Vagina (tissue), 2 donors: ENCODE results near the gene CSTF2T. TPM values are rescaled to one million over a fixed set of nuclear protein-coding genes. Genes with fewer than 3 reads are reported as not detected.

Source experiments
- DNase-seq, 2 donors: peaks; one replicate each; pipeline ENCODE4 v3.0.0-alpha.2; 2017; ENCODE audit errors: extremely low spot score in 2 of 2
- H3K27ac ChIP-seq: fragments of 200-600 bp; sonication (generic); one replicate; pipeline ENCODE4 v1.5.1; 2019
- H3K27me3 ChIP-seq: fragments of 200-600 bp; sonication (generic); one replicate; pipeline ENCODE4 v1.5.1; 2019
- H3K36me3 ChIP-seq, 2 donors: fragments of 200-600 bp; sonication (generic); one replicate each; pipeline ENCODE4 v1.5.1; 2017 to 2019
- H3K4me1 ChIP-seq: fragments of 200-600 bp; sonication (generic); one replicate; pipeline ENCODE4 v1.5.1; 2019
- H3K4me3 ChIP-seq, 2 donors: fragments of 200-600 bp; sonication (generic); 1 replicate in 1 of 2; 2 replicates in 1 of 2; pipeline ENCODE4 v1.5.1; 2016 to 2019
- H3K9me3 ChIP-seq: fragments of 200-600 bp; sonication (generic); one replicate; pipeline ENCODE4 v1.5.1; 2019
- POLR2A ChIP-seq, 2 donors: fragments of 450-650 bp; IDR thresholded peaks; one replicate each; pipeline ENCODE4 v1.6.1; 2017; ENCODE audit warnings: antibody characterized with exemption in 2 of 2, mild to moderate bottlenecking in 2 of 2, moderate library complexity in 2 of 2
- POLR2AphosphoS5 ChIP-seq, 2 donors: sonication (generic); formaldehyde crosslinking; IDR thresholded peaks; one replicate each; pipeline ENCODE4 v1.9.0; 2017; ENCODE audit warnings: antibody characterized with exemption in 2 of 2, mild to moderate bottlenecking in 2 of 2, low read depth in 1 of 2; ENCODE audit not compliant: insufficient read depth in 1 of 2
- intact Hi-C: fragments of 100-400 bp; cut with DNase I; formaldehyde crosslinking; loops from one replicate; pipeline ENCODE4 v1.15.1; 2023
- total RNA-seq: library from RNA; depleted of rRNA; stranded (reverse); fragments of >200 nt; gene quantifications from one replicate; pipeline ENCODE4 v1.2.3, GENCODE V29; 2016
- TF ChIP-seq, protein P1 (sequence below), 3 experiments: fragments of 450-650 bp in 2 of 3; fragments of 200-600 bp in 1 of 3; sonication (generic) in 1 of 3; IDR thresholded peaks; one replicate each; pipeline ENCODE4 v1.5.1; 2017 to 2019; ENCODE audit warnings: antibody characterized with exemption in 3 of 3, mild to moderate bottlenecking in 2 of 3, moderate library complexity in 2 of 3

CSTF2T gene
- total RNA-seq, 1 donor from 2014 or later, result 12.0 TPM

- no peak for DNase-seq
- no peaks in the 10 kb centered on the region for H3K27me3 ChIP-seq
- no peaks in the 10 kb centered on the region for H3K9me3 ChIP-seq
- intact Hi-C loops, result no loop called here
- peaks cover 19% of the 10 kb centered on the region for H3K4me1 ChIP-seq
- TF ChIP-seq, protein P1, sequence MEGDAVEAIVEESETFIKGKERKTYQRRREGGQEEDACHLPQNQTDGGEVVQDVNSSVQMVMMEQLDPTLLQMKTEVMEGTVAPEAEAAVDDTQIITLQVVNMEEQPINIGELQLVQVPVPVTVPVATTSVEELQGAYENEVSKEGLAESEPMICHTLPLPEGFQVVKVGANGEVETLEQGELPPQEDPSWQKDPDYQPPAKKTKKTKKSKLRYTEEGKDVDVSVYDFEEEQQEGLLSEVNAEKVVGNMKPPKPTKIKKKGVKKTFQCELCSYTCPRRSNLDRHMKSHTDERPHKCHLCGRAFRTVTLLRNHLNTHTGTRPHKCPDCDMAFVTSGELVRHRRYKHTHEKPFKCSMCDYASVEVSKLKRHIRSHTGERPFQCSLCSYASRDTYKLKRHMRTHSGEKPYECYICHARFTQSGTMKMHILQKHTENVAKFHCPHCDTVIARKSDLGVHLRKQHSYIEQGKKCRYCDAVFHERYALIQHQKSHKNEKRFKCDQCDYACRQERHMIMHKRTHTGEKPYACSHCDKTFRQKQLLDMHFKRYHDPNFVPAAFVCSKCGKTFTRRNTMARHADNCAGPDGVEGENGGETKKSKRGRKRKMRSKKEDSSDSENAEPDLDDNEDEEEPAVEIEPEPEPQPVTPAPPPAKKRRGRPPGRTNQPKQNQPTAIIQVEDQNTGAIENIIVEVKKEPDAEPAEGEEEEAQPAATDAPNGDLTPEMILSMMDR (IDR thresholded peaks at IDR 0.05), result no peak
- TF ChIP-seq POLR2AphosphoS5 (IDR thresholded peaks at IDR 0.05; ENCODE audit: insufficient read depth in 1 of 2, low read depth in 1 of 2), result no peak
- TF ChIP-seq POLR2A (IDR thresholded peaks at IDR 0.05), result no peak
- no peak overlapping the region for H3K27ac ChIP-seq
- no peaks in the 10 kb centered on the region for H3K36me3 ChIP-seq
- no peak overlapping the region for H3K4me3 ChIP-seq
Observed at GRCh38 chr10:51656503-51656902, 42.9 kb downstream of the CSTF2T start.

DNA sequence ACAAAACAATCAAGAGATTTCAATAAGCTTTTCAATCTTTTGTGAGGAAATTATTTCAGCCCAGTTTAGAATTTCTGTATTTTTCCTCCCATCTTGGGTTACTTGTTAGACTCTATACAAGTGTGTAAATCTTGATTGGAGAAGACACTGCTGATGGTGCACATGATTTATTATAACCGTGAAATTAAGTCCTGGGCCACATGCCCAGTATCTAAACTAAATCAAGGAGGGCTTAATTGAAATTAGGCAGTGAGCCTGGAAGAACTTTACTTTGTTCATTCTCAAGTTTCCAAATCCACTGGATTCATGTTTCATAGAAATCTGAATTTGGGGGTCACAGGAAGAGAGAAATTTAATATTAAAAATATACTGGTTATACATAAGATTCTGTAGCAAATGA is 44.5 kb downstream of the CSTF2T start:
- H3K9me3 ChIP-seq, result no peaks in the 10 kb centered on the region
- H3K27me3 ChIP-seq, result no peaks in the 10 kb centered on the region
- H3K27ac ChIP-seq, result no peak overlapping the region
- TF ChIP-seq POLR2AphosphoS5 (IDR thresholded peaks at IDR 0.05; ENCODE audit: insufficient read depth in 1 of 2, low read depth in 1 of 2), result no peak
- TF ChIP-seq, protein P1 (IDR thresholded peaks at IDR 0.05), result no peak
- TF ChIP-seq POLR2A (IDR thresholded peaks at IDR 0.05), result no peak
- H3K36me3 ChIP-seq, result no peaks in the 10 kb centered on the region
- DNase-seq, result no peak
- H3K4me3 ChIP-seq, result no peak overlapping the region
- H3K4me1 ChIP-seq, result peaks cover 19% of the 10 kb centered on the region
- intact Hi-C loops, result no loop called here

GRCh38 chr10:51653025-51653424 is 46.4 kb downstream of the CSTF2T start:
- intact Hi-C loops, result no loop called here
- no peak overlapping the region for H3K4me3 ChIP-seq

GRCh38 chr10:51651063-51651462 is 48.3 kb downstream of the CSTF2T start:
- H3K4me3 ChIP-seq, result no peak overlapping the region
- no peaks in the 10 kb centered on the region for H3K27me3 ChIP-seq
- DNase-seq, result no peak
- peaks cover 9% of the 10 kb centered on the region for H3K4me1 ChIP-seq
- intact Hi-C loops, result no loop called here
- no peaks in the 10 kb centered on the region for H3K9me3 ChIP-seq
- no peak overlapping the region for H3K27ac ChIP-seq
- H3K36me3 ChIP-seq, result no peaks in the 10 kb centered on the region
- TF ChIP-seq POLR2A (IDR thresholded peaks at IDR 0.05) (no peak), POLR2AphosphoS5 (IDR thresholded peaks at IDR 0.05; ENCODE audit: insufficient read depth in 1 of 2, low read depth in 1 of 2) (no peak)
- TF ChIP-seq, protein P1 (IDR thresholded peaks at IDR 0.05), result no peak

More at GRCh38 chr10:51653025-51653424, 46.4 kb downstream of the CSTF2T start:
- TF ChIP-seq POLR2A (IDR thresholded peaks at IDR 0.05) (no peak), POLR2AphosphoS5 (IDR thresholded peaks at IDR 0.05; ENCODE audit: insufficient read depth in 1 of 2, low read depth in 1 of 2) (no peak)
- TF ChIP-seq, protein P1 (IDR thresholded peaks at IDR 0.05), result no peak
- no peak for DNase-seq
- Histone ChIP-seq H3K36me3 (no peaks in the 10 kb centered on the region), H3K27ac (no peak overlapping the region), H3K27me3 (no peaks in the 10 kb centered on the region), H3K4me1 (peaks cover 14% of the 10 kb centered on the region), H3K9me3 (no peaks in the 10 kb centered on the region)

DNA sequence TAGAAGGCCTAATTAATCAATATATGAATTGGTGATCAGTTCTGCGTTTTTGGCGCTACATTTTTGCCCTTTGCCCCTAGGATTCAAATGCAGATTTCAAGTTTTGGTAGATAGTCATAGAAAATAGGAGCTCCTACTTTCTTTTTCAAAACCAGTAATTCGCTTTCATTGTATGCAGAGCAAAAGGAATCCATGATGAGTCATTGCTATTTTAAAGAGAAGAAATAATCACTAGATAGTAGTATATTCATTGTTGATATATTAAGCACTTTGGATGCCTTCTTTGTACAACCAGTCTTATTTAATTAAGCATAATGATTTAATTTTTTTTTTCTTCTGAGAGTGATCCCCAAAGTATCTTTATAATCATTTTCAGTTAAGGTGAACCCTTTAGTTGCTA is 50.3 kb downstream of the CSTF2T start:
- TF ChIP-seq, protein P1 (IDR thresholded peaks at IDR 0.05), result no peak
- TF ChIP-seq POLR2A (IDR thresholded peaks at IDR 0.05), result no peak
- no peak for TF ChIP-seq POLR2AphosphoS5 (IDR thresholded peaks at IDR 0.05; ENCODE audit: insufficient read depth in 1 of 2, low read depth in 1 of 2)

More for the DNA sequence above, 50.3 kb downstream of the CSTF2T start:
- no peaks in the 10 kb centered on the region for H3K27me3 ChIP-seq
- intact Hi-C loops, result no loop called here
- no peak for DNase-seq
- H3K4me3 ChIP-seq, result no peak overlapping the region
- no peaks in the 10 kb centered on the region for H3K9me3 ChIP-seq
- H3K36me3 ChIP-seq, result no peaks in the 10 kb centered on the region
- H3K27ac ChIP-seq, result no peak overlapping the region
- H3K4me1 ChIP-seq, result peaks cover 9% of the 10 kb centered on the region
